Mucosa of descending colon (tissue), 3 donors: ENCODE results near the gene LYZL2. TPM values are rescaled to one million over a fixed set of nuclear protein-coding genes. Genes with fewer than 3 reads are reported as not detected.
"Not testable (repeated sequence)": the region's sequence is repeated elsewhere in the genome, so short reads cannot be mapped to it uniquely, and the experiment has no call there.

ENCODE experiments used
- ATAC-seq: fragments of 200-7000 bp; cut with Tn5 transposase; one replicate; pipeline ENCODE4 v1.9.1; 2020; ENCODE audit warnings: mild to moderate bottlenecking, moderate library complexity
- DNase-seq, 3 donors: peaks; one replicate each; pipeline ENCODE4 v3.0.0-alpha.2; 2020
- H3K36me3 ChIP-seq: fragments of 200-600 bp; one replicate; pipeline ENCODE4 v1.8.0; 2021; ENCODE audit warnings: low read depth, mild to moderate bottlenecking
- H3K4me1 ChIP-seq: fragments of 200-600 bp; one replicate; pipeline ENCODE4 v1.8.0; 2021; ENCODE audit warnings: low read depth, mild to moderate bottlenecking
- H3K4me3 ChIP-seq: fragments of 200-600 bp; one replicate; pipeline ENCODE4 v1.8.0; 2021; ENCODE audit warnings: mild to moderate bottlenecking
- H3K9me3 ChIP-seq: fragments of 200-600 bp; one replicate; pipeline ENCODE4 v1.8.0; 2021; ENCODE audit warnings: mild to moderate bottlenecking
- CTCF ChIP-seq: fragments of 200-600 bp; IDR thresholded peaks from one replicate; pipeline ENCODE4 v1.8.0; 2022; ENCODE audit warnings: antibody characterized with exemption, mild to moderate bottlenecking
- intact Hi-C, 2 donors: fragments of 100-400 bp; cut with DNase I in 1 of 2; cut with micrococcal nuclease in 1 of 2; formaldehyde crosslinking; loops; one replicate each; pipeline versions ENCODE4 v1.11.0 to v1.11.1; 2022; cut with DNase I, micrococcal nuclease
- long read RNA-seq, 2 donors: library from polyadenylated mRNA; unstranded; transcript quantifications; one replicate each; pipeline ENCODE4 v2.0.0, GENCODE V29; 2019 to 2021
- total RNA-seq, 3 donors: library from RNA; stranded (reverse); fragmentation: NEBNext Ultra II Directional in 2 of 3; extraction: Animal tissue kit (Norgen Biotek cat#: 25700) in 2 of 3; gene quantifications; one replicate each; pipeline versions ENCODE4 v1.2.1 to v1.2.4, GENCODE V29; 2021 to 2023
- donor health status: DM: no; HTN: no; CAD: no; lungs with moderate emphysema.
- donor health status: DM: no; HTN: no; CAD: no.
- donor health status: DM: no; HTN: yes; CAD: no.

LYZL2 gene
- total RNA-seq: not detected
- long read RNA-seq, donor 1: 0 reads
- long read RNA-seq, donor 2: 0 reads

GRCh38 chr10:30629653-30630052 lies at the start of gene LYZL2:
Gene LYZL2, minus strand, starts transcription at chr10:30629753. Its CDS starts 2,838 bp downstream, at chr10:30626915.
- intact Hi-C loops: no loop called here
- no peaks in the 10 kb centered on the region for H3K4me1 ChIP-seq
- H3K4me3 ChIP-seq: no peak within 1 kb of the TSS
- ATAC-seq (no peak), DNase-seq (no peak)
- TF ChIP-seq CTCF: no peak
- no peaks in the 10 kb centered on the region for H3K36me3 ChIP-seq
- H3K9me3 ChIP-seq: no peaks in the 10 kb centered on the region

GRCh38 chr10:30677616-30678015 lies 48.1 kb upstream of the LYZL2 start:
- H3K36me3 ChIP-seq, H3K9me3 ChIP-seq, intact Hi-C loops, H3K4me1 ChIP-seq, DNase-seq, ATAC-seq, H3K4me3 ChIP-seq: not testable (repeated sequence)

- H3K4me3 ChIP-seq, DNase-seq, H3K36me3 ChIP-seq, H3K4me1 ChIP-seq, intact Hi-C loops, H3K9me3 ChIP-seq, ATAC-seq: not testable (repeated sequence)
Observed at GRCh38 chr10:30677146-30677545, 47.6 kb upstream of the LYZL2 start.

- ATAC-seq (no peak), DNase-seq (no peak)
- intact Hi-C loops: no loop called here
- no peak for TF ChIP-seq CTCF
- Histone ChIP-seq H3K9me3 (no peaks in the 10 kb centered on the region), H3K4me1 (no peaks in the 10 kb centered on the region), H3K36me3 (no peaks in the 10 kb centered on the region), H3K4me3 (no peak overlapping the region)
Observed at GRCh38 chr10:30675791-30676718, 46.5 kb upstream of the LYZL2 start.

- TF ChIP-seq CTCF: no peak
- no peaks in the 10 kb centered on the region for H3K9me3 ChIP-seq
- no peaks in the 10 kb centered on the region for H3K36me3 ChIP-seq
- ATAC-seq (no peak), DNase-seq (no peak)
- H3K4me3 ChIP-seq: no peak overlapping the region
- intact Hi-C loops: no loop called here
- H3K4me1 ChIP-seq: no peaks in the 10 kb centered on the region
Observed at GRCh38 chr10:30674796-30675195, 45.2 kb upstream of the LYZL2 start.

GRCh38 chr10:30673262-30673661 lies 43.7 kb upstream of the LYZL2 start:
- intact Hi-C loops: not testable (repeated sequence)

GRCh38 chr10:30672338-30672737 lies 42.8 kb upstream of the LYZL2 start:
- ATAC-seq, H3K4me3 ChIP-seq, H3K9me3 ChIP-seq, H3K36me3 ChIP-seq, DNase-seq, intact Hi-C loops, H3K4me1 ChIP-seq: not testable (repeated sequence)

More at GRCh38 chr10:30673262-30673661, 43.7 kb upstream of the LYZL2 start:
- not testable (repeated sequence) for H3K4me1 ChIP-seq, H3K9me3 ChIP-seq, H3K36me3 ChIP-seq, DNase-seq, H3K4me3 ChIP-seq, ATAC-seq
